Endodermal cell (in vitro differentiated cells): Measurements from ENCODE around the gene RILPL1. TPM values are rescaled to one million over a fixed set of nuclear protein-coding genes. Genes with fewer than 3 reads are reported as not detected.
"Not testable (repeated sequence)": the region's sequence is repeated elsewhere in the genome, so short reads cannot be mapped to it uniquely, and the experiment has no call there.

Source experiments
- DNase-seq: peaks from one replicate; pipeline ENCODE4 v3.0.0-alpha.2; 2017
- H3K27ac ChIP-seq: 2 replicates; pipeline ENCODE4 v1.5.1; 2013; ENCODE audit warnings: mild to moderate bottlenecking, low read depth, low read length, moderate library complexity
- H3K27me3 ChIP-seq: 2 replicates; pipeline ENCODE4 v1.6.1; 2013; ENCODE audit warnings: mild to moderate bottlenecking, low read length, moderate library complexity; ENCODE audit not compliant: insufficient read depth, control insufficient read depth, poor library complexity, severe bottlenecking
- H3K36me3 ChIP-seq: 2 replicates; pipeline ENCODE4 v1.7.0; 2013; ENCODE audit warnings: mild to moderate bottlenecking, low read length, moderate library complexity; ENCODE audit not compliant: control insufficient read depth, insufficient read depth
- H3K4me1 ChIP-seq: one replicate; pipeline ENCODE4 v1.7.0; 2013; ENCODE audit warnings: low read length; ENCODE audit not compliant: control insufficient read depth, insufficient read depth
- H3K4me3 ChIP-seq: 2 replicates; pipeline ENCODE4 v1.5.1; 2013; ENCODE audit warnings: mild to moderate bottlenecking, low read length, moderate library complexity
- H3K9ac ChIP-seq: 2 replicates; pipeline ENCODE4 v1.6.1; 2013; ENCODE audit warnings: mild to moderate bottlenecking, low read length, moderate library complexity; ENCODE audit not compliant: poor library complexity, severe bottlenecking; ENCODE audit errors: extremely low read depth
- H3K9me3 ChIP-seq: 2 replicates; pipeline ENCODE4 v1.6.1; 2013; ENCODE audit warnings: mild to moderate bottlenecking, low read length, moderate library complexity; ENCODE audit not compliant: control insufficient read depth
- H3K27ac Mint-ChIP-seq: 2 replicates; pipeline ENCODE4 v1.8.0; 2020; ENCODE audit warnings: mixed read lengths
- H3K27me3 Mint-ChIP-seq: 2 replicates; pipeline ENCODE4 v1.8.0; 2021; ENCODE audit warnings: mild to moderate bottlenecking, mixed read lengths; ENCODE audit not compliant: insufficient read depth
- H3K36me3 Mint-ChIP-seq: 2 replicates; pipeline ENCODE4 v1.8.0; 2020; ENCODE audit warnings: low read depth, mixed read lengths
- H3K4me1 Mint-ChIP-seq: 2 replicates; pipeline ENCODE4 v1.8.0; 2020; ENCODE audit warnings: mixed read lengths
- H3K4me3 Mint-ChIP-seq: 2 replicates; pipeline ENCODE4 v1.8.0; 2020; ENCODE audit warnings: mild to moderate bottlenecking, moderate library complexity, mixed read lengths
- H3K9me3 Mint-ChIP-seq: 2 replicates; pipeline ENCODE4 v1.8.0; 2020; ENCODE audit warnings: mild to moderate bottlenecking, mixed read lengths
- WGBS, 2 experiments: methylation state at CpG; one replicate each; pipeline versions ENCODE4 v1.1.5 to v1.1.7; 2013; ENCODE audit warnings: missing lambda C conversion rate in 2 of 2, mixed read lengths in 1 of 2; ENCODE audit not compliant: insufficient coverage in 1 of 2, insufficient read length in 1 of 2; 5-methylcytosine and 5-hydroxymethylcytosine counted together
- total RNA-seq, 2 donors: library from RNA; stranded (reverse); fragmentation: NEBNext Ultra II Directional in 1 of 2; extraction: Animal tissue kit (Norgen Biotek cat#: 25700) in 1 of 2; gene quantifications; 2 replicates in 1 of 2; 3 replicates in 1 of 2; pipeline ENCODE4 v1.2.1, GENCODE V29; 2021
- TF ChIP-seq, protein P1 (sequence below): fragments of 200-600 bp; sonication (generic); conservative IDR thresholded peaks from 2 replicates; pipeline ENCODE4 v1.5.0; 2021; ENCODE audit warnings: antibody characterized with exemption, mild to moderate bottlenecking

The RILPL1 gene
- total RNA-seq, 2 donors from 2014 or later: 19.0 to 25.2 TPM

DNA sequence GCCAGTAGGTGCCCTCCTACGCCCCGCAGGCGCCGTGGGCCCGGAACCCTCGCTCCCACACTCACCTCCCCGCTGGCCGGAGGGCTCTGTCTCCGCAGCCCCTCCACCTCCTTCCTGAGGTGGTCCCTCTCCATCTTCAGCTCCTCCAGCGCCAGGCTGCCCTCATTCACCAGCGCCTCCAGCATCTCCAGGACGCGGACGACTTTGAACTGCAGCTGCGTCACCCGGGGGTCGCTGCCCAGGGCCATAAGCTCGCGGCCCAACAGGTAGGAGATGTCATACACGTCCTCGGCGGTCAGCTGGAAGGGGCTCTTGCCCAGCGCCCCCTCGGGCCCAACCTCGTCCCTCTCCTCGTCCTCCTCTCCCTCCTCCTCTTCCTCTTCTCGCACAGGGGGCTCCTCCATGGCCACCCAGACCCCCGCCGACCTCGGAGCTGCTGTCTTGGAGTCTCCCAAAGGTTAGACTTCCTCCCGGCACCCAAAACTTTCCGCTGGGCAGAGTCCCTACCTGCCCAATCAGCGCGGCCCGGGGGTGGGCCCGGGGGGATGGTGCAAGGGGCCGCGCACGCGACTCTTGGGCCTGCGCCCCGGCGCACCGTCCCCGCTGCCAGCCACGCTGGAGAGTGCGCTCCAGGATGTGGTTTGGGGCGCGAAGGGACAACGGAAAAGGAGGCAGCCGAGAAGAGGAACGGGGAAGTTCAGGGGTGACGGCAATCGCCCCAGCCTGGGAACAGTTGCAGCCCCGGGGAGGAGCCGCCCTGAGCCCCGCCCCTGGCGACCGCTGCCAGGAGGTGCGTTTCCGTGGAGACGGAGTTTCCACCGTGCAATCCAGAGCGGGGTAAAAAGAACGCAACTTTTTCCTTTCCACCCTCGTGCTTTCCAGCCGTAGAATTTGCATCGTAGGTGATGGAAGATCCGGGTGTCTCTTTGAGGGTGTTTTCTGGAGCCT lies 97.2 kb downstream of the RILPL1 start, which contains the start of gene RILPL2:
Gene RILPL2 (minus strand): TSS at position 668 of the 948 bp plus-strand sequence. CDS start 264 bp downstream, at position 404.
- Mint-ChIP-seq H3K4me1 (no peaks in the 10 kb centered on the region), H3K27me3 (peaks cover 17% of the 10 kb centered on the region), H3K4me3 (peak within 1 kb of the TSS; percentile 90), H3K9me3 (no peaks in the 10 kb centered on the region), H3K27ac (peak within 1 kb of the TSS; percentile 89), H3K36me3 (peaks cover 2% of the 10 kb centered on the region)
- WGBS, 2 experiments: 1 to 2% methylated on average over 32 to 69 of the region's 69 CpGs
- H3K27me3 ChIP-seq: peaks cover 22% of the 10 kb centered on the region
- peak within 1 kb of the TSS; percentile 87 for H3K4me3 ChIP-seq
- H3K9ac ChIP-seq: peak within 1 kb of the TSS; percentile 67
- no peaks in the 10 kb centered on the region for H3K4me1 ChIP-seq
- DNase-seq: peak; percentile 95
- H3K9me3 ChIP-seq: no peaks in the 10 kb centered on the region
- no peak within 1 kb of the TSS for H3K27ac ChIP-seq
- H3K36me3 ChIP-seq: no peaks in the 10 kb centered on the region
- TF ChIP-seq, protein P1, sequence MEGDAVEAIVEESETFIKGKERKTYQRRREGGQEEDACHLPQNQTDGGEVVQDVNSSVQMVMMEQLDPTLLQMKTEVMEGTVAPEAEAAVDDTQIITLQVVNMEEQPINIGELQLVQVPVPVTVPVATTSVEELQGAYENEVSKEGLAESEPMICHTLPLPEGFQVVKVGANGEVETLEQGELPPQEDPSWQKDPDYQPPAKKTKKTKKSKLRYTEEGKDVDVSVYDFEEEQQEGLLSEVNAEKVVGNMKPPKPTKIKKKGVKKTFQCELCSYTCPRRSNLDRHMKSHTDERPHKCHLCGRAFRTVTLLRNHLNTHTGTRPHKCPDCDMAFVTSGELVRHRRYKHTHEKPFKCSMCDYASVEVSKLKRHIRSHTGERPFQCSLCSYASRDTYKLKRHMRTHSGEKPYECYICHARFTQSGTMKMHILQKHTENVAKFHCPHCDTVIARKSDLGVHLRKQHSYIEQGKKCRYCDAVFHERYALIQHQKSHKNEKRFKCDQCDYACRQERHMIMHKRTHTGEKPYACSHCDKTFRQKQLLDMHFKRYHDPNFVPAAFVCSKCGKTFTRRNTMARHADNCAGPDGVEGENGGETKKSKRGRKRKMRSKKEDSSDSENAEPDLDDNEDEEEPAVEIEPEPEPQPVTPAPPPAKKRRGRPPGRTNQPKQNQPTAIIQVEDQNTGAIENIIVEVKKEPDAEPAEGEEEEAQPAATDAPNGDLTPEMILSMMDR: no peak

DNA sequence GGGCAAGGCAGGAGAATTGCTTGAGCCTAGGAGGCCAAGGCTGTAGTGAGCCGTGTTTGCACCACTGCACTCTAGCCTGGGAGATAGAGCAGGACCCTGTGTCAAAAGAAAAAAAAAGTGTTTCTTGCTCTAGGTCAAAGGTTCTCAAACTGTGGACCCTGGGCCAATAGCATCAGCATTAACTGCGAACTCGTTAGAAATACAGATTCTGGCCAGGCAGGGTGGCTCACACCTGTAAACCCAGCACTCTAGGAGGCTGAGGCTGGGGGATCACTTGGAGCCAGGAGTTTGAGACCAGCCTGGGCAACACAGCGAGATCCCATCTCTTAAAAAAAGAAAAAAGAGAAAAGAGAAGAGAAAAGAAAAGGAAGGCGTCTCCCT lies 97.9 kb downstream of the RILPL1 start:
- Histone ChIP-seq H3K9ac (no peak overlapping the region), H3K27me3 (peaks cover 22% of the 10 kb centered on the region), H3K4me1 (no peaks in the 10 kb centered on the region), H3K27ac (no peak overlapping the region), H3K36me3 (no peaks in the 10 kb centered on the region), H3K9me3 (no peaks in the 10 kb centered on the region), H3K4me3 (peak overlapping the region; percentile 87)
- Mint-ChIP-seq H3K36me3 (peaks cover 7% of the 10 kb centered on the region), H3K4me3 (peak overlapping the region; percentile 90), H3K27ac (no peak overlapping the region), H3K4me1 (no peaks in the 10 kb centered on the region), H3K9me3 (no peaks in the 10 kb centered on the region), H3K27me3 (peaks cover 17% of the 10 kb centered on the region)
- 78 to 84% methylated on average over 3 to 5 of the region's 5 CpGs for WGBS, 2 experiments
- DNase-seq: no peak
- TF ChIP-seq, protein P1: no peak

DNA sequence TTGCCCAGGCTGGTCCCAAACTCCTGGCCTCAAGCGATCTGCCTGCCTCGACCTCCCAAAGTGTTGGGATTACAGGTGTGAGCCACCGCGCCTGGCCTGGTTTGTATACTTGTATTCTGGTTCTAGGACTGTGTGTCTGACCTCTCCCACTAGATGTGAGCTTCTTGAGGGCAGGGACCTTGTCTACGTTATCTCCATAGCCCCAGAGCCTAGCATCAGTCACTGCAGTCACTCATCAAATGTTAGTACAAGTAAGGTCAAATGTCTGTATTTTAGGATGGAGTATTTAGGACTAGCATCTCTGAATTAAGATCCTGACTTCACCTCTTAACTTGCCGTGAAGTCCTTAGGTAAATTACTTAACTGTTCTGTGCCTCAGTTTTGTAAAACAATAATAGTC lies 99.9 kb downstream of the RILPL1 start:
- Histone ChIP-seq H3K4me3 (no peak overlapping the region), H3K9ac (no peak overlapping the region), H3K27me3 (peaks cover 22% of the 10 kb centered on the region), H3K36me3 (no peaks in the 10 kb centered on the region), H3K27ac (no peak overlapping the region), H3K9me3 (no peaks in the 10 kb centered on the region), H3K4me1 (no peaks in the 10 kb centered on the region)
- Mint-ChIP-seq H3K27ac (no peak overlapping the region), H3K4me3 (no peak overlapping the region), H3K36me3 (peaks cover 12% of the 10 kb centered on the region), H3K27me3 (peaks cover 17% of the 10 kb centered on the region), H3K9me3 (no peaks in the 10 kb centered on the region), H3K4me1 (no peaks in the 10 kb centered on the region)
- 88 to 97% methylated on average over 3 to 6 of the region's 6 CpGs for WGBS, 2 experiments
- TF ChIP-seq, protein P1: no peak
- no peak for DNase-seq

DNA sequence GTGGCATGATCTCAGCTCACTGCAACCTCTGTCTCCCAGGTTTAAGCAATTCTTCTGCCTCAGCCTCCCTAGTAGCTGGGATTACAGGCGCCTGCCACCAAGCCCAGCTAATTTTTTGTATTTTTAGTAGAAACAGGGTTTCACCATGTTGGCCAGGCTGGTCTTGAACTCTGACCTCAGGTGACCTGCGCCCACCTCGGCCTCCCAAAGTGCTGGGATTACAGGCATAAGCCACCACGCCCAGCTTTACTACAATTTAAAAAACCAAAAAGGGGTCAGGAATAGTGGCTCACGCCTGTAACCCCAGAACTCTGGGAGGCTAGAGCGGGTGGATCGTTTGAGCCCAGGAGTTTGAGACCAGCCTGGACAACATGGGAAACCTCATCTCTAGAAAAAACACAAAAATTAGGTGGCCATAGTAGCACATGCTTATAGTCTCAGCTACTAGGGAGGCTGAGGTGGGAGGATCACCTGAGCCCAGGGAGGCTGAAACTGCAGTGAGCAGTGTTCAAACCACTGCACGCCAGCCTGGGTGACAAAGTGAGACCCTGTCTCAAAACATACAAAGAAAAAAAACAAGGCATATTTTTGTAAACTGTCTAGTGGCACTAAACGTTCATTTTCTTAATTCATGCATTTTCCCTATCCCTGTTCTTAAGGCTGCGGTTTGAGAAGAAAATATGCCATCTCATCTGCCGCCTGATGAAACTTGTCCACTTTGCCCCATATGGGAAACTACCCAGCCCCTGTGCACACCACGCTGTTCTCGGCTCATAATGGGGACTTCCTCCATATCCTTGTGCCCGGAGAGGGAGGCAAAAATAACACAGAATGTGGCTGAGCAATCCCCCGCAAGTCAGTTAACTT lies 101.3 kb downstream of the RILPL1 start:
- not testable (repeated sequence) for H3K36me3 ChIP-seq, H3K9ac ChIP-seq, DNase-seq, H3K27ac ChIP-seq, H3K9me3 ChIP-seq, H3K27me3 Mint-ChIP-seq, H3K4me1 Mint-ChIP-seq, H3K4me3 Mint-ChIP-seq, H3K9me3 Mint-ChIP-seq, H3K4me3 ChIP-seq, H3K4me1 ChIP-seq, H3K27ac Mint-ChIP-seq
- H3K36me3 Mint-ChIP-seq: peaks cover 18% of the 10 kb centered on the region
- H3K27me3 ChIP-seq: peaks cover 14% of the 10 kb centered on the region
- WGBS, 2 experiments: 82 to 89% methylated on average over 14 to 15 of the region's 15 CpGs
